SH-SY5Y (cell line): ENCODE measurements around the gene RNASE11.

Source experiments
- GATA2 ChIP-seq: IDR thresholded peaks from 2 replicates; pipeline ENCODE4 v1.6.1; 2011; ENCODE audit warnings: mild to moderate bottlenecking, low read depth, low read length
- GATA3 ChIP-seq: IDR thresholded peaks from 2 replicates; pipeline ENCODE4 v1.6.1; 2011; ENCODE audit warnings: low read depth, mild to moderate bottlenecking, low read length, moderate library complexity

DNA sequence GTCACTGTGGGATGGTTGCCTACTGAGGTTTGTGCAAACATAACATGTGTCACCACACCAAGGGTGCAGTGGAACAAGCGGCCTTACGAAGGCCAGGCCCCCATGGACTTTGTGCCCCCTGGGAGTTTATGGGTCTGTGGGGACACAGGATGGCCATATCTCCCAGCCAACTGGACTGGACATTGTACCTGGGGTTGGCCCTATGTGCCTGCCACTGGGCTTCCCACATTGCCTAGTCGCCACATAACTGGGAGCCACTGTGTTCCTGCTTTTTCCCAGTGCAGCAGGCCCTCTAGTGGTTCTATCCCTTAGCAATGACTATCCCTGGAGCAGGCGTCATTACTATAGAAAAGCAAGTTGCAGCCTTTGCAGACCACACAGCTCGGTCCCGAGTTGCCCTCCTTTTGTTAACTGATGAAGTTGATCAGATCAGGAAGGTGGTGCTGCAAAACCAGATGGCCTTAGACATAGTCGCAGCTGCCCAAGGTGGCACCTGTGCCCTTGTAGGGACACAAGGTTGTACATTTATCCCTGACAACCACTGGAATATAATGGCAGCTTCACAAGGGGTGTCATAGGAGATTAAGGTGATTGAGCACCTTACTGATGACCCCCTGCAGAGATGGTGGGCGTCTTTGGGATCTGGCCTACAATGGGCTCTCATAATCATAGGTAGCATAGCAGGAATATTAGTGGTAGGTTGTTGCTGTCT lies 18.5 kb upstream of the RNASE11 start:
- TF ChIP-seq GATA2 (no peak), GATA3 (no peak)
